Activated CD4-positive, alpha-beta memory T cell treated with anti-CD3 and anti-CD28 coated beads, Interleukin-2, amount 10 ng/mL, durations not matched to agents 7 days and 5 days (primary cell): Measurements from ENCODE around the gene RING1. TPM values are rescaled to one million over a fixed set of nuclear protein-coding genes. Genes with fewer than 3 reads are reported as not detected.
A peak's percentile ranks its signal among the peaks of the same experiment; 100 is the strongest.

Source experiments
- CTCF ChIA-PET: fragments of 350-600 bp; sonication (Branson Sonifier 250); formaldehyde crosslinking; loops from one replicate; lab custom pipeline; 2021; ENCODE audit warnings: antibody characterized with exemption, inconsistent platforms; lab: Charles Lee
- POLR2A ChIA-PET: fragments of 350-600 bp; sonication (Branson Sonifier 250); formaldehyde crosslinking; loops from one replicate; lab custom pipeline; 2021; ENCODE audit warnings: antibody characterized with exemption; lab: Charles Lee
- DNase-seq: peaks from one replicate; pipeline ENCODE4 v3.0.0-alpha.2; 2020
- H3K27ac Mint-ChIP-seq: one replicate; pipeline ENCODE4 v1.8.0; 2021; ENCODE audit warnings: mild to moderate bottlenecking, mixed read lengths
- H3K27me3 Mint-ChIP-seq: one replicate; pipeline ENCODE4 v1.8.0; 2021; ENCODE audit warnings: mixed read lengths
- H3K36me3 Mint-ChIP-seq: one replicate; pipeline ENCODE4 v1.8.0; 2021; ENCODE audit warnings: low read depth, mixed read lengths
- H3K4me1 Mint-ChIP-seq: one replicate; pipeline ENCODE4 v1.8.0; 2021; ENCODE audit warnings: mixed read lengths
- H3K4me3 Mint-ChIP-seq: one replicate; pipeline ENCODE4 v1.8.0; 2021; ENCODE audit warnings: mild to moderate bottlenecking, mixed read lengths
- H3K9me3 Mint-ChIP-seq: one replicate; pipeline ENCODE4 v1.8.0; 2021; ENCODE audit warnings: mixed read lengths
- total RNA-seq, 2 experiments: library from RNA; stranded (reverse); gene quantifications; one replicate each; pipeline ENCODE4 v1.2.3, GENCODE V29; 2021

The RING1 gene
- total RNA-seq, 2 experiments from 2014 or later = 29.7 to 32.1 TPM

GRCh38 chr6:33190504-33191107 lies 17.7 kb upstream of the RING1 start:
- ChIA-PET CTCF (no interaction called here), POLR2A (interaction anchor here (0.8 to 0.9 kb wide), 2 partner anchors 14 to 18 kb away, joined by 3 to 5 read pairs; partner anchors contain the start of gene RING1)
- Mint-ChIP-seq H3K36me3 (peaks cover 20% of the 10 kb centered on the region), H3K4me3 (no peak overlapping the region), H3K4me1 (peaks cover 5% of the 10 kb centered on the region), H3K27me3 (peaks cover 48% of the 10 kb centered on the region), H3K9me3 (no peaks in the 10 kb centered on the region), H3K27ac (no peak overlapping the region)
- DNase-seq = no peak

- Mint-ChIP-seq H3K9me3 (no peaks in the 10 kb centered on the region), H3K4me1 (peaks cover 6% of the 10 kb centered on the region), H3K36me3 (peaks cover 28% of the 10 kb centered on the region), H3K27ac (no peak overlapping the region), H3K27me3 (peaks cover 45% of the 10 kb centered on the region), H3K4me3 (no peak overlapping the region)
- ChIA-PET CTCF (interaction anchor here (0.6 kb wide), 1 partner anchor 15 kb away, joined by 3 read pairs; no protein-coding TSS in a partner anchor), POLR2A (interaction anchor here (1.0 kb wide), 1 partner anchor 8 kb away, joined by 8 read pairs; no protein-coding TSS in a partner anchor)
- DNase-seq = no peak
These were observed 16.8 kb upstream of the RING1 start for GRCh38 chr6:33191383-33192104.

- no peak within 1 kb of the TSS for H3K27ac Mint-ChIP-seq
- POLR2A ChIA-PET = interaction anchor here (1.0 kb wide), 1 partner anchor 8 kb away, joined by 8 read pairs; no protein-coding TSS in a partner anchor
- CTCF ChIA-PET = interaction anchor here (0.6 kb wide), 1 partner anchor 14 kb away, joined by 3 read pairs; no protein-coding TSS in a partner anchor
- H3K4me3 Mint-ChIP-seq = no peak within 1 kb of the TSS
- DNase-seq = no peak
- H3K36me3 Mint-ChIP-seq = peaks cover 33% of the 10 kb centered on the region
- peaks cover 41% of the 10 kb centered on the region for H3K27me3 Mint-ChIP-seq
- no peaks in the 10 kb centered on the region for H3K9me3 Mint-ChIP-seq
- peaks cover 9% of the 10 kb centered on the region for H3K4me1 Mint-ChIP-seq
These were observed 16.1 kb upstream of the RING1 start, which contains the start of gene COL11A2 for GRCh38 chr6:33192105-33192646. TSS of gene COL11A2 (minus strand) at chr6:33192467. CDS start at chr6:33192240, 227 bp downstream.

GRCh38 chr6:33192671-33193602 lies 15.4 kb upstream of the RING1 start:
- POLR2A ChIA-PET = interaction anchor here (1.0 to 1.6 kb wide), 2 partner anchors 9 to 16 kb away, joined by 4 to 8 read pairs; partner anchors contain the start of gene RING1
- Mint-ChIP-seq H3K4me3 (no peak overlapping the region), H3K36me3 (peaks cover 37% of the 10 kb centered on the region), H3K27ac (no peak overlapping the region), H3K9me3 (no peaks in the 10 kb centered on the region), H3K4me1 (peaks cover 16% of the 10 kb centered on the region), H3K27me3 (peaks cover 35% of the 10 kb centered on the region)
- DNase-seq = no peak
- CTCF ChIA-PET = no interaction called here

GRCh38 chr6:33193619-33194018 lies 14.7 kb upstream of the RING1 start:
- no peaks in the 10 kb centered on the region for H3K9me3 Mint-ChIP-seq
- ChIA-PET POLR2A (interaction anchor here (1.6 kb wide), 1 partner anchor 15 kb away, joined by 4 read pairs; the partner anchor contains the start of gene RING1), CTCF (no interaction called here)

GRCh38 chr6:33194431-33194979 lies 13.8 kb upstream of the RING1 start:
- Mint-ChIP-seq H3K36me3 (peaks cover 40% of the 10 kb centered on the region), H3K27me3 (peaks cover 32% of the 10 kb centered on the region), H3K27ac (no peak overlapping the region), H3K9me3 (no peaks in the 10 kb centered on the region), H3K4me1 (peaks cover 31% of the 10 kb centered on the region), H3K4me3 (no peak overlapping the region)
- ChIA-PET POLR2A (interaction anchor here (1.6 kb wide), 1 partner anchor 14 kb away, joined by 4 read pairs; the partner anchor contains the start of gene RING1), CTCF (no interaction called here)
- no peak for DNase-seq

More at GRCh38 chr6:33193619-33194018, 14.7 kb upstream of the RING1 start:
- DNase-seq = no peak
- H3K4me1 Mint-ChIP-seq = peaks cover 23% of the 10 kb centered on the region
- no peak overlapping the region for H3K4me3 Mint-ChIP-seq
- H3K27me3 Mint-ChIP-seq = peaks cover 32% of the 10 kb centered on the region
- peaks cover 37% of the 10 kb centered on the region for H3K36me3 Mint-ChIP-seq
- no peak overlapping the region for H3K27ac Mint-ChIP-seq

GRCh38 chr6:33195304-33196165 lies 12.8 kb upstream of the RING1 start:
- DNase-seq = no peak
- H3K4me1 Mint-ChIP-seq = peaks cover 34% of the 10 kb centered on the region
- H3K4me3 Mint-ChIP-seq = no peak overlapping the region
- ChIA-PET POLR2A (no interaction called here), CTCF (interaction anchor here (1.3 kb wide), 1 partner anchor 9 kb away, joined by 3 read pairs; the partner anchor contains the start of gene HSD17B8)
- no peak overlapping the region for H3K27ac Mint-ChIP-seq
- H3K9me3 Mint-ChIP-seq = no peaks in the 10 kb centered on the region
- H3K27me3 Mint-ChIP-seq = peaks cover 25% of the 10 kb centered on the region
- H3K36me3 Mint-ChIP-seq = peaks cover 40% of the 10 kb centered on the region

GRCh38 chr6:33197431-33198048 lies 10.8 kb upstream of the RING1 start:
- ChIA-PET POLR2A (interaction anchor here (1.1 to 2.2 kb wide), 4 partner anchors 11 to 225 kb away, joined by 3 to 11 read pairs (median 6); partner anchors contain the start of gene RING1), CTCF (interaction anchor here (0.8 to 2.8 kb wide), 15 partner anchors 12 to 193 kb away, joined by 3 to 12 read pairs (median 4); partner anchors contain the start of genes RGL2 and RING1)
- peak overlapping the region; percentile 52 for H3K27ac Mint-ChIP-seq

GRCh38 chr6:33198159-33198852 lies 10.0 kb upstream of the RING1 start:
- peaks cover 3% of the 10 kb centered on the region for H3K27me3 Mint-ChIP-seq
- H3K27ac Mint-ChIP-seq = peak overlapping the region; percentile 6
- H3K4me1 Mint-ChIP-seq = peaks cover 54% of the 10 kb centered on the region
- H3K9me3 Mint-ChIP-seq = no peaks in the 10 kb centered on the region
- ChIA-PET CTCF (interaction anchor here (0.8 to 2.8 kb wide), 15 partner anchors 11 to 192 kb away, joined by 3 to 12 read pairs (median 4); partner anchors contain the start of gene RING1), POLR2A (interaction anchor here (1.1 to 2.2 kb wide), 4 partner anchors 10 to 226 kb away, joined by 3 to 11 read pairs (median 6); partner anchors contain the start of gene RING1)
- no peak for DNase-seq
- peaks cover 66% of the 10 kb centered on the region for H3K36me3 Mint-ChIP-seq
- peak overlapping the region; percentile 67 for H3K4me3 Mint-ChIP-seq

More at GRCh38 chr6:33197431-33198048, 10.8 kb upstream of the RING1 start:
- H3K36me3 Mint-ChIP-seq = peaks cover 59% of the 10 kb centered on the region
- H3K9me3 Mint-ChIP-seq = no peaks in the 10 kb centered on the region
- peaks cover 8% of the 10 kb centered on the region for H3K27me3 Mint-ChIP-seq
- peak; percentile 37 for DNase-seq
- peaks cover 49% of the 10 kb centered on the region for H3K4me1 Mint-ChIP-seq
- H3K4me3 Mint-ChIP-seq = peak overlapping the region; percentile 26

- H3K4me3 Mint-ChIP-seq = peak overlapping the region; percentile 99
- POLR2A ChIA-PET = interaction anchor here (2.2 kb wide), 1 partner anchor 50 kb away, joined by 11 read pairs; no protein-coding TSS in a partner anchor
- CTCF ChIA-PET = interaction anchor here (1.0 to 2.8 kb wide), 6 partner anchors 10 to 102 kb away, joined by 3 to 12 read pairs (median 7); partner anchors contain the start of gene RING1
- peaks cover 69% of the 10 kb centered on the region for H3K36me3 Mint-ChIP-seq
- DNase-seq = no peak
- H3K27ac Mint-ChIP-seq = peak overlapping the region; percentile 95
- no peaks in the 10 kb centered on the region for H3K9me3 Mint-ChIP-seq
- peaks cover 61% of the 10 kb centered on the region for H3K4me1 Mint-ChIP-seq
- no peaks in the 10 kb centered on the region for H3K27me3 Mint-ChIP-seq
These were observed 9.4 kb upstream of the RING1 start for GRCh38 chr6:33198853-33199436.
